Vagina (tissue), 2 donors: ENCODE data around the gene SMIM1.

Source experiments
- POLR2A ChIP-seq, 2 donors: fragments of 450-650 bp; IDR thresholded peaks; one replicate each; pipeline ENCODE4 v1.6.1; 2017; ENCODE audit warnings: antibody characterized with exemption in 2 of 2, mild to moderate bottlenecking in 2 of 2, moderate library complexity in 2 of 2
- TF ChIP-seq, protein P1 (sequence below), 3 experiments: fragments of 450-650 bp in 2 of 3; fragments of 200-600 bp in 1 of 3; sonication (generic) in 1 of 3; IDR thresholded peaks; one replicate each; pipeline ENCODE4 v1.5.1; 2017 to 2019; ENCODE audit warnings: antibody characterized with exemption in 3 of 3, mild to moderate bottlenecking in 2 of 3, moderate library complexity in 2 of 3

DNA sequence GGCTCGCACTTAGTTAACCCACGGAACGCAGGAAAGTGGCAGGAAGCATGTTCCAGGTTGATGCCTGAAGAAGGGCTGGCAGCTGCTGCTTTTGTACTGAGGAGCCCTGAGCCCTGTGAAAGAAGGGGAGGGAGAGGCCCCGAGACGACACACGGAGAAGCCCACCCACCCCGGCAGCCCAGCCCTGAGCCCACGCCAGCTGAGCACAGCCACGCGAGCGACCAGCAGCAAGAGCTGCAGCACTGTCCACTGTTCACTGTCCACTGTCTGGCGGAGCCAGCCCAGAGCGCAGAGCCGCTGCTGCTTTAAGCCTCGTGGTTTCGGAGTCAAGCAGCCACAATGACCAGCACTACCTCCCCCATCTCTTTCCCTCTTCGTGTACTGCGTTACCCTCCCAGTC is 18.4 kb downstream of the SMIM1 start:
- TF ChIP-seq POLR2A (IDR thresholded peaks at IDR 0.05): no peak
- TF ChIP-seq, protein P1, sequence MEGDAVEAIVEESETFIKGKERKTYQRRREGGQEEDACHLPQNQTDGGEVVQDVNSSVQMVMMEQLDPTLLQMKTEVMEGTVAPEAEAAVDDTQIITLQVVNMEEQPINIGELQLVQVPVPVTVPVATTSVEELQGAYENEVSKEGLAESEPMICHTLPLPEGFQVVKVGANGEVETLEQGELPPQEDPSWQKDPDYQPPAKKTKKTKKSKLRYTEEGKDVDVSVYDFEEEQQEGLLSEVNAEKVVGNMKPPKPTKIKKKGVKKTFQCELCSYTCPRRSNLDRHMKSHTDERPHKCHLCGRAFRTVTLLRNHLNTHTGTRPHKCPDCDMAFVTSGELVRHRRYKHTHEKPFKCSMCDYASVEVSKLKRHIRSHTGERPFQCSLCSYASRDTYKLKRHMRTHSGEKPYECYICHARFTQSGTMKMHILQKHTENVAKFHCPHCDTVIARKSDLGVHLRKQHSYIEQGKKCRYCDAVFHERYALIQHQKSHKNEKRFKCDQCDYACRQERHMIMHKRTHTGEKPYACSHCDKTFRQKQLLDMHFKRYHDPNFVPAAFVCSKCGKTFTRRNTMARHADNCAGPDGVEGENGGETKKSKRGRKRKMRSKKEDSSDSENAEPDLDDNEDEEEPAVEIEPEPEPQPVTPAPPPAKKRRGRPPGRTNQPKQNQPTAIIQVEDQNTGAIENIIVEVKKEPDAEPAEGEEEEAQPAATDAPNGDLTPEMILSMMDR (IDR thresholded peaks at IDR 0.05): no peak
